HG03135 (cell line): Measurements from ENCODE around the gene CDK14.
A peak's percentile ranks its signal among the peaks of the same experiment; 100 is the strongest.
"Not testable (repeated sequence)": the region's sequence is repeated elsewhere in the genome, so short reads cannot be mapped to it uniquely, and the experiment has no call there.

Source experiments
- ATAC-seq: cut with Tn5 transposase; IDR thresholded peaks from one replicate; pipeline ENCODE4 v1.9.1; 2021; ENCODE audit warnings: mild to moderate bottlenecking, moderate library complexity; ENCODE audit not compliant: unreplicated experiment

Gene CDK14

DNA sequence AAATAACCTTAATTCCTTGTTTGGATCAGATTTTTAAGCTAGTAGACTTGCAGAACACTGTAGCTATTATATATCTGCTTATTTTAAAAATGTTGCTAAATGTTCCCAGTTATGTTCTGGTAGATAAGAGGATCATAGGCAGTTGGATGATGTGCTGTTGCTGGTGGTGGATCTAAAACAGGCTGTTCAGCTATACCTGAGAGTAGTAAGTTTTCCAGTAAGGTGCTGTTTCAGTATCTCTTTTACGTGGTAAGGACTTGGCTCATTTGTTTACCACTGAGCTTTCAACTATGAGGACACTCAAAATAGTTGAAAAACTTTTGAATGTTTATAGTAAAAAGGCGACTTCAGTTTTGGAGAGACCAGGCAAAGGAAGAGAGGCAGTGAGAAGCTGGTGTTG is 180.9 kb downstream of the CDK14 start:
- ATAC-seq, result peak; percentile 90

DNA sequence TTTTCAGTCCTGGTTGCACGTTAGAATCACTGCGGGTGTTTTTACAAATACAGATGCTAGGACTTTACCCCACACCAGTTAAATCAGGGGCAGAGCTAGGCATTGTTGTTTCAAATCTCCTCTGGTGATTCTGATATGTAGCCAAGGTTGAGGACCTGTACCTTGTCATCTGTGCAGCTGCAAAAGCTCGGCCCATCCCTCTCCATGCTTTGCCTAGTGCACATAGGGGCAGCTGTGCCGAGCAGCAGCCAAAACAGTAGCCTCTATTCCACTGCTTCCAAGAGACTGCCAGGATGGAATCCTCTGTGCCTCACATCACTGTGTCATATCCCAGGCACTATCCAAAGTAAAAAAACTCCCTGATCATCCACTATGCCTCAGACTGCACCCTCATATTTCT is 181.3 kb downstream of the CDK14 start:
- ATAC-seq, result peak; percentile 47

DNA sequence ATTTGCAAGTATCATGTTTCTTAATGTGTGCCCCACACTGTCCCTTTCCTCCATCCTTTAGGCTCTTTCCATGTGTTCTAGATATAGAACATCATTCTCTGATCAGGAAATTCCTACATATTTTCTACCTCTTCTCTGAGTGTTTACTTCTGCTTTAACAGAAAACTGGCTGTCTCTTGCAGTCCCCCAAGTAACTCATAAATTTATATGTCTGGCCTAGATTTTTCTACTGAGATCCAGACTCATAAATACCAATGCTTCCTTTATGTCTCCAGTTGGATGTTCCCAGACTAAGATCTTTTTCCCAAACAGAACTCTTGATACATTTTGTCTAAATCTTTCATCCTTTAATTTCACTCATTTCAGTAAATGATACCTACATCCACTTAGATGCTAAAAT is 181.8 kb downstream of the CDK14 start:
- ATAC-seq, result no peak

DNA sequence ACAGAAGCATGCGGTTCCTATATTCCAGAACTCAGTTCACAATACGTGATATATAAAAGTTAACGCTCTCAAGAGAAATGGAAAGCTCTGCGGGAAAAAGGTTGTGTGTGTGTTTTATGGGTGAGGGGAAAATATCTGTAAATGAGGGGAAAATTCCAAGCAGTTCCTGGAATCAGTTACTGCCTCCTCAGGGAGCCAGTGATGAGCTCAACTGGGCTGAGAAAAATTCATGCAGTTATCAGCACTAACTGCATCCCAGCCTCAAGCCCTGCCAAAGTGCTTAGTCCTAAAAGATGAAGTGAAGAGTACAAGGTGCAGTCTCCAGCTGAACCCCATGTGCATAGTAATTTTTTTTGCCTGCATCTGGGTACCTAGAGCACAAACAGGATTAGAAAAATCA is 191.9 kb downstream of the CDK14 start:
- no peak for ATAC-seq

DNA sequence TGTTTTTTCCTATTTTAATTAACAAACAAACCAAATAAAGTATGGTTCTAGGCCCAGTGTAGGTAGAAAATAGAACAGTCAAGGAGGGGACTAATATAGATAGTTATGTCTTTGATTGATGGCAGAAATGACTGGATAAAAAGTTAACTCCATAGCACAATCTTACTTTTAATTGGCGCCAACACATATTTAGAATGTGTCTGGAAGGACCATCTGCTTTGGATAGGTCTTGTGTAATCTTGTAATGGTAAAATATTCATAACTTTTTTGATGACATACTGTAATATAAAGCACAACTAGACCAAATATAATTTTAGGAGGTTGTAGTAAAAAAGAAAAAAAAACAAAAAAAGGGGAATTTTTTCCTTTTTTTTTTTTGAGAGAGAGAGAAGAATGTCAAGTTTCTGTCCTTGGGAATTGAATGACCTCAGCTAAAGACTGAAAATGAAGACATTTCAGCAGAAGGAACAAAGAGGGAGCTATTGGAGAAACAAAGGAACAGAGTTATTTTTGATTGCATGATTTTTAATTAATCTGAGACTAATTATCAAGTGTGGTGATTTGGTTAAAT is 193.7 kb downstream of the CDK14 start:
- no peak for ATAC-seq

DNA sequence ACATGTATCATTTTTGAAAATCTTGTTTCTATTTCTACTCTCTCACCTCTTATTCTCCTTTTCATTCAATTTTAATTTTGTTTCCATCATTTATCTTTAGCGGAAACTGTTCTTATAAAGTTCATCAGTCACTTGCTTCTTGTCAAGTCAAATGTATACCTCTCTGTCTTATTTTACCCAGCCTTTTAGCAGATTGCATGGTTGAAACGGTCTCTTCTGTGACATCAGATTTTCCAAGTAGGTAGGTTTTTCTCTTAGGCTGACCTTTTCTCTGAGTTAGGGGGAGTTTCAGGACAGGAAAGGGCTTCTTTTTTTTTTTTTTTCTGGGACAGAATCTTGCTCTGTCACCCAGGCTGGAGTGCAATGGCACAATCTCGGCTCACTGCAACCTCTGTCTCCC is 195.5 kb downstream of the CDK14 start:
- ATAC-seq, result no peak

DNA sequence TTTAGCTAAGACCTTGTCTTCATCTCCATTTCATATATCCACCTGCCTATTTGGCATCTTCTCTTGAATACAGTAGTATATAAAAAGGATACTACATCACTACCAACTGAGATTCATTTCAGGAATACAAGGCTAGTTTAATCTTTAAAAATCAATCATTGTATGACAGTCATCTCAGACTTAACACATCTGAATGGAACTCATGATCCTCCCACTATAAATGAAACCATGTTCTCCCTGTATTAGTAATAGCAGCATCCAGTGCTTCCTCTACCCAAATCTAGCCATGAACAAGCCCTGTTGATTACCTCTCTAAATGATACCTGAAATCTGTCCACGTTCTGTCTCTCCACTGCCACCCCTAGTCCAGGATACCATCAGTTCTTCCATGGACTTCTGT is 196.2 kb downstream of the CDK14 start:
- no peak for ATAC-seq

DNA sequence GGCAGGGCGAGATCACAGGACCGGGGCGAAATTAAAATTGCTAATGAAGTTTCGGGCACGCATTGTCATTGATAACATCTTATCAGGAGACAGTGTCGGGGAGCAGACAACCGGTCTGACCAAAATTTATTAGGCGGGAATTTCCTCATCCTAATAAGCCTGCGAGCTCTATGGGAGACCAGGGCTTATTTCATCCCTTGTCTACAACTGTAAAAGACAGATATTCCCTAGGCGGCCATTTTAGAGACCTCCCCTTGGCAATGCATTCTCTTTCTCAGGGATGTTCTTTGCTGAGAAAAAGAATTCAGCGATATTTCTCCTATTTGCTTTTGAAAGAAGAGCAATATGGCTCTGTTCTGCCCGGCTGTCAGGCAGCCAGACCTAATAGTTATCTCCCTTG is 198.1 kb downstream of the CDK14 start:
- ATAC-seq, result not testable (repeated sequence)

DNA sequence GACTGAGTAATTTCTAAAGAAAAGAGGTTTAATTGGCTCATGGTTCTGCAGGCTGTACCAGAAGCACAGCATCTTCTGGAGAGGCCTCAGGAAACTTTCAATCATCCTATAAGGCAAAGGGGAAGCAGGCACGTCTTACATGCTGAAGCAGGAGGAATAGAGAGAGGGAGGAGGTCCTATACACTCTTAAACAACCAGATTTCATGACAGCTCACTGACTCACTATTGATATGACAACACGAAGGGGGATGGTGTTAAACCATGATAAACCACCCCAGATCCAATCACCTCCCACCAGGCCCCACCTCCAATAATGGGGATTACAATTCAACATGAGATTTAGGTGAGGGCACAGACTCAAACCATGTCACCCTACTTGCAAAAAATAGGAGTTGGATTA is 201.5 kb downstream of the CDK14 start:
- no peak for ATAC-seq

DNA sequence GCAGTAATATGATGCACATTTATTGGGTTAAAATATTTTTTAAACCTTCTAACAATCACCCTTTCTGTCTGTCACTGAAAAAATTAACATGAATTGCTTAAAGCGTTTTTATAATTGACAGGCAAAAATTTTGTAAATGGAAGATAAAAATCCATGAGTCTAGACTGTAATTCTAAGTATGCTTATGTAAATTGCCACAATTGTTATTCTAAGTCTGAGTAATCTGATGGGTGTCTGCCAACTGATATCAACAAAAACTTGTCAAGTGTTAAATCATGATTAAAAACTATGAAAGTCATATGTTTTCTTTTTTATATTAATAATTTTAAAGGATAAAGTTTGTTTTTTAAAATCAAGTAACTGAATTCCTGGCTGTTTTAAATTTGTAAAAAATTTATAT is 208.2 kb downstream of the CDK14 start:
- no peak for ATAC-seq

DNA sequence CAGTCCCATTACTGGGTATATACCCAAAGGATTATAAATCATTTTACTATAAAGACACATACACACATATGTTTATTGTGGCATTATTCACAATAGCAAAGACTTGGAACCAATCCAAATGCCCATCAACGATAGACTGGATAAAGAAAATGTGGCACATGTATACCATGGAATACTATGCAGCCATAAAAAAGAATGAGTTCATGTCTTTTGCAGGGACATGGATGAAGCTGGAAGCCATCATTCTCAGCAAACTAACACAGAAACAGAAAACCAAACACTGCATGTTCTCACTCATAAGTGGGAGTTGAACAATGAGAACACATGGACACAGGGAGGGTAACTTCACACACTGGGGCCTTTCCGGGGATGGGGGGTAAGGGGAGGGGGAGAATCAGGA is 219.4 kb downstream of the CDK14 start:
- ATAC-seq, result not testable (repeated sequence)

DNA sequence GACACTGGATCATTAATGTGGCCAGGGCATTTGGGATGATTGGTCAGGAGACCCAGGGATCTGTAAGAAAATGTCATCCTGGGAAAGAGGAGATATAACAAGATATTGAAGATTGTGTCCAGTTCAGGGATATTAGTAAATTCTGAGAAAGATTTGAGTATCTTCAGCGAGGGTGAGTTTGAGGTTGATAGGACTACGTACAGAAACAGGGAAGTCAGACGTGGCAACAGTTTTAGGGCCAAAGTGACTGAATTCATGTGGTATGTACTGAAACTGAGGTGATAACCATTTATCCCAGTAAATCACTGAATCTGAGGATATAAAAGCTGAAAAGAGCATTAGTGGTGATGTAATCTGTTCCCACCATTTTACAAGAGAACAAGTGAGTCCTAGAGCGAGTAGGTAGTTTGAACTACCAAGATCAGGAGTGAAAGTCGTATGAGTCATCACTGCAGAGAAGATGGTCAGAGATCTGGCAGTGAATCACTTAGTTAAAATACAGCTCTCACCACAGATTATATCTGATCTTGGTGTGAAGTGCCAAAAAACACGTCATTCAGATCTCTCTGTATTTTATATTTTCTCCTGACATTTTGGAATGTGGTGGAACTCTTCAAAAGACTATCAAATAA is 220.5 kb downstream of the CDK14 start:
- peak; percentile 99 for ATAC-seq

DNA sequence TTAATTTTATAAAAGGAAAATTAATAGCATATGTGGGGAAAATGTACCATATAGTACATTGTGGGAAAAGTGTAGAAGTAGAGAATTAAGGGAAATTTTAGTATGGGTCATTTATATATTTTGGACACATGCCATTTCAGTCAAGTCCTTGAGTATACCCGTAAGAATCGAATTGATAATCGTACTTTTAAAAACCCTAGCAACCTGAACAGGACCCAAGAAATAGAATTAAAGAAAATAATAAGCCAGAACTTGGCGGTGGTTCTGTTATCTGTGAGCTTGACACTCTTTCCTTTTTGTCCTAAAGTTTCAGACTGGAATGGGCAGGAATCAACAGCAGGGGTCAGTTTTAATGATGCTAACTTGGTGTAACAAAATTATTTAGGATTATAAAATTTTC is 221.0 kb downstream of the CDK14 start:
- ATAC-seq, result no peak

DNA sequence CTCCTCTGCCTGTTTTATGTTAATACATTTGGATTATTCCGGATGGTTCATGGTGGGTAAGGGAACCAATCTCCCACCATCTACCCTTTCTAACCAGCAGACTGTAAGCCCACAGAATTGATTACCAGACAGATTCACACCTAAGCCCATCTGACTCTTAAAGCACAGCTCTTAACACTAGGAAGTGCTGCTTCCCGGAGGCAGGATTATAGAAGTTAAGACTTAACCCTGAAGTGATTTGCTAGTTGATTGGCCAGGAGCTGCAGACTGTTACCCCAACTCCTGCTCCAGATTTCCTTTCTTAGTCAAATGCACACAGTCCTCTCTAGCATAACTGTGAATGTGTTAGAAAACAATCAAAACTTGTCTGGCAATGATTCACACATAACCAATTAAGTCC is 221.7 kb downstream of the CDK14 start:
- no peak for ATAC-seq

DNA sequence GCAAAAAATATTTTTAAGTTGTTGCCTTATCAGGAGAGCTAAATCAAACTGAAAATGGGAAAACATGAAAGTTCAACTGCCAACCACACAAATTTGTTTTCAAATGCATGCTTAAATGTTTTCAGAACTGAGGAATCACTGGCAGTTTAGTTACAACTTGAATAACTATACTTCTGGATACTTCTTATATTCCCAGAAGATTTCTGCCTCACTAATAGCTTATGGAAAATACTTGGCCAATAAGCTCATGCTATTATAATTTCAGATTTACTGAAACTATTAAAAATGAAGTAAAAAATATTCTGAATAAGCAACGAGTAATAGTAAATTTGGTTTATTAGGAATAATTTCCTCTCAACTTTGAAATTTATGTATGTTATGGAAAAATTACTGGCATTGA is 222.2 kb downstream of the CDK14 start:
- ATAC-seq, result no peak

DNA sequence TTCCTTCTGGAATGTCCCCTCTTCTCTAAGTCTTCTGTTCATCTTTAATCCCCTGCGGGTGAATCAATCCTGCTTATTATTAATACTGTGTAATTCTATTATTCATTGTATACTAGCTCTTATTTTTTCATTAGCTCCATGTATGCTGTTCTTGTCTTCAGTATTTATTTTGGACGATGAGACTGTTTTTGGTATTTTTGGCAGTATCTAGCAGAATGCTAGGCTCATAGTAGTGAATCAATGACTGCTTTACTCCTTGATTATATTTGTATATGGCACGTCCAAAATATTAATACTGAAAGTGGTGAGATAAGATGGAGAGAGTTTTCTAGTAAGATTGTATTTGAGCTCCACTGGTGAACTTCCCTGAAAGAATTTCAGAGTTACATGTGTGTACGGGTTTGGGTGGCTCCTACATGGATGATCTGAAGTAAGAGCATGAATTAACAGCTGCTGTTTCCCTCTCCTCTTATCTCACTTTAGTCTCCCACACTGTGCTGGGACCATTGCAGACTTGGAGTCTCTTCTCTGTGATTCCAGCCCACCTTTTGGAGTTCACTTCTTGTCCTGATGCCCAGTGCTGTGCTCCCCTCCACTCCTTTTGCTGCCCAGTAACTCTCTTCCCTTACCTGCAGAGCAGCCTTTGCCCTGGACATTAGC is 226.0 kb downstream of the CDK14 start:
- no peak for ATAC-seq

DNA sequence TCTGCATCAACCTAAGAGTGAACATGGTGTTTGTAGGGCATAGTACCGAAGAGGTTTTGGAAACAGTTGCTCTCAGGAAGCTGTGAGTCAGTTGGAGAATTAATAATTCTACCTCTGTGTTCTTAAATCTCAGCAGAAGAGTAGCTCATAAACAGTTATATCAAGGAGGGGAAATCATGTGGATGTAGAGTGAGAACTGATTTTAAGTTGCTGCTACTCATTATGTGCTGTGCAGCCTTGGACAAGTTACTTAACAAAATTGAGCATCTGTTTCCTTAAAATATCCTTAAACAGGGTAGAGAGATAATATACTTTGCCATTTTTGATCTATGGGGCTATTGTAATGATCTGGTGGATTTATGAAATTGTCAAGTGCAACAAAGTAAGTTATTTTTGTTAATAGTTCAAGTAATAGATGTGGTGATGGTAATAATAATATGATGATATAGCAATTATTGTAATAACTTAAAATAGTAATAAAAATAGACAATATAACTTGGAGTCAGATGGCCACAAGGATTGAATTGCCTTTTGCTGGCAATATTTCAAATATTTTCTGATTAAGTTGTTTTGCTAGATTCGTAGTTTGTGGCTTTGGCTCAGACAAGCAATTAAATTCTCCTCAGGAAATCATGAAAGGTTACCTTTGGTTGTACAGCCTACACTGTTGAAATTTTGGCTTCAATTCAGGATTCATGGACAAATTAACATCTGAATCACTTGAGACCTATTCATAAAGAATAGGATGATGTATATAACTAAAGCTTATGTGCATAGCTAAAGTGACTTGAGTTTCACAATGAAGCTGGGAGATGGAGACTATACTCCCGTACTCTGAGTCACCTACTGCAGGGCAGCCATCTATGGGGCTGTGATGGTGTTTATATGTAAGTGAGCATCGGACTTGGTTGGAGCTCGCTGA is 228.5 kb downstream of the CDK14 start:
- ATAC-seq, result no peak

DNA sequence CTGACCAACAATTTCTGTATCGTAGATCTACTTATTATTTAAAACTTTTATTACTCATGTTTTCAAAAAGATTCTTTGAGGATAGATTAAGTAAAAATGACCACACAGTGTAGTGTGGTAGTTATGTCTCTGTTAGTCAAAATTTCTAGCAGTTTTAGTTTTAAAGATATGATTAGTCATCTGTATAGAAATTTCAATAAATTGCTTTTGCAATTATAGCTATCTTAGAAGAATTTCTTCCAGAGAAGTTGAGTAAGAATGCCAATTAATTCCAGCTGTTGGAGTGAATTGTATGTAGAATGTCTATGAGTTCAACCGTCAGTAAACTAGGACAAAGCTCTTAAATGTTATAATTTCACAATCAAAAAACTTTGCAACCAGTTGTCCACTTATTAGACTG is 229.7 kb downstream of the CDK14 start:
- ATAC-seq, result no peak

DNA sequence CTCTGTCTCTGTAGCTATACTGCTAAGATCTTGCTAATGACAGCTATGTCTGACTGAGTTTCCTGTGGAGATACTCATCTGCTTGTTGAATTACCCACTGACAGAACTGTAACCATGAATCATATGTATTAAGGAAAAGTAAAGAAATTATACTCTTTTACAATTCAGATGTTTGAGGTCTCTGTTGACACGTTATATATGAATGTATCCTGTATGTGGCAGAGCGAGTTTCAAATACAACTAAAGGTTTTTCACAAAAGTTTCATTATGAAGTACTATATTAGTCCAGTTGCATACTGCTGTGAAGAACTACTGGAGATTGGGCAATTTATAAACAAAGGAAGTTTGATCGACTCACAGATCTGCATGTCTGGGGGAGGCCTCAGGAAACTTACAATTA is 232.5 kb downstream of the CDK14 start:
- no peak for ATAC-seq

DNA sequence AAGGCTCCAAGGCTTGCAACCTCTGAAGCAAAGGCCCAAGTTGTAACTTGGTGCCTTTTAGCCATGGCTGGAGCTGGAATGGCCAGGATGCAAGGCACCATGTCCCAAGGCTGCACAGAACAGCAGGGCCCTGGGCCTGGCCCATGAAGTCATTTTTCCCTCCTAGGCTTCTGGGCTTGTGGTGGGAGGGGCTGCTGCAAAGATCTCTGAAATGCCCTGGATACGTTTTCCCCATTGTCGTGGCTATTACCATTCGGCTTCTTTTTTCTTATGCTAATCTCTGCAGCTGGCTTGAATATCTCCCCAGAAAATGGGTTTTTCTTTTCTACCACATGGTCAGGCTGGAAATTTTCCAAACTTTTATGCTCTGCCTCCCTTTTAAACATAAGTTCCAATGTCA is 234.2 kb downstream of the CDK14 start:
- ATAC-seq, result no peak

DNA sequence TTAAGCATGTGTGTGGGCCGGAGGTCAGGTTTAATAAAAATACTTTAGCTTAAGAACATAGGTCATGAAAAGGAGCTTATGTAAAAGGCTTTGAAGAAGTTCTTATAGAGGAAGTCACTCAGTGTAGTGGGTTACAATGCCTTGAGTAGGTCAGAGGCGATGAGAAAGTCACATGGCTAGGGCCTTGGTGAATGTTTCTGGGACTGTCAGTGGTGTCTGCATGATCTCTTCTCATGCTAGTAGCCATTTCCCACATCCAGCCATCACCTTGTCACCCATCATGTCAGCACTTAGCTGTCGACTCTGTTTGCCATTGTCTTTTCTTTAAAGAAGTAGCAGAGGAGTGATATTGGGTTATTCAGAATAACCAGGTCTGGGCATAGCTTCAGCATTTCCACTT is 236.6 kb downstream of the CDK14 start:
- ATAC-seq, result no peak

DNA sequence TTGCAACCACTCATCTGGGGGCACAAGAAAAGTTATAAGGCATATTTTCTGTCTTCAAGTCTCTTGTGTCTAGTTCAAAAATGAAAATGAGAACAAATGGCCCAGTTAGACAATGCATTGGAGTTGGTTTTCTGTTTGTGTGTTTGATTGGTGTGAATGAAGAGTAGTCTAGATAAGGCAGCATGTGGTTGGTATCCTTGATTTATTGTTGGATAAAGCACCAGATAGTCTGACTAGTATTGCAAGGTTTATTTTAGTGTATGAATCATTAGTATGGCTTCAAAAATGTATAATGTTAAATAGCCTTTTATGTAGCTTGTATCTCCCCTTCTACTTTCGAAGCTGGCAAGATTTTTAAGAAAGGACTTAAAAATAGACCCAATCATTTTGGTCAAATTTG is 237.3 kb downstream of the CDK14 start:
- no peak for ATAC-seq
